Measurements from ENCODE around the gene SNED1. TPM values are rescaled to one million over a fixed set of nuclear protein-coding genes. Genes with fewer than 3 reads are reported as not detected.
A peak's percentile ranks its signal among the peaks of the same experiment; 100 is the strongest.

The SNED1 gene
- total RNA-seq, 1 donor from 2014 or later = 2.3 TPM

DNA sequence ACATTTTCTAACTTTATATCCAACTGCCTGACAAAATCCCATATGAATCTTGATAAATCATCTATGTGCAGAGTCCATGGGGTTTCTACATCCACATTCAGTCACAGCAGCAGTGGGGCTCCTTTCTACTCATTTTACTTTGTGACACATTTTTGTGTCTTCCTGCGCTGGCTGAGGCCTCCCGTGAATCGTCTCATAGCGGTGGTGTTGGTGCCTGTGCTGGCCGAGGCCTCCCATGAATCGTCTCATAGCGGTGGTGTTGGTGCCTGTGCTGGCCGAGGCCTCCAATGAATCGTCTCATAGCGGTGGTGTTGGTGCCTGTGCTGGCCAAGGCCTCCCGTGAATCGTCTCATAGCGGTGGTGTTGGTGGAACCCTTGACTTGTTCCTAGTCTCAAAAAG is 17.0 kb downstream of the SNED1 start:
- peaks cover 2% of the 10 kb centered on the region for H3K27me3 Mint-ChIP-seq (ENCODE audit: unreplicated experiment)
- H3K9me3 Mint-ChIP-seq (ENCODE audit: unreplicated experiment) = no peaks in the 10 kb centered on the region
- no peaks in the 10 kb centered on the region for H3K4me1 Mint-ChIP-seq (ENCODE audit: unreplicated experiment)
- no peak for DNase-seq (ENCODE audit: low spot score)
- H3K27ac Mint-ChIP-seq (ENCODE audit: unreplicated experiment) = no peak overlapping the region
- TF ChIP-seq, protein P1, sequence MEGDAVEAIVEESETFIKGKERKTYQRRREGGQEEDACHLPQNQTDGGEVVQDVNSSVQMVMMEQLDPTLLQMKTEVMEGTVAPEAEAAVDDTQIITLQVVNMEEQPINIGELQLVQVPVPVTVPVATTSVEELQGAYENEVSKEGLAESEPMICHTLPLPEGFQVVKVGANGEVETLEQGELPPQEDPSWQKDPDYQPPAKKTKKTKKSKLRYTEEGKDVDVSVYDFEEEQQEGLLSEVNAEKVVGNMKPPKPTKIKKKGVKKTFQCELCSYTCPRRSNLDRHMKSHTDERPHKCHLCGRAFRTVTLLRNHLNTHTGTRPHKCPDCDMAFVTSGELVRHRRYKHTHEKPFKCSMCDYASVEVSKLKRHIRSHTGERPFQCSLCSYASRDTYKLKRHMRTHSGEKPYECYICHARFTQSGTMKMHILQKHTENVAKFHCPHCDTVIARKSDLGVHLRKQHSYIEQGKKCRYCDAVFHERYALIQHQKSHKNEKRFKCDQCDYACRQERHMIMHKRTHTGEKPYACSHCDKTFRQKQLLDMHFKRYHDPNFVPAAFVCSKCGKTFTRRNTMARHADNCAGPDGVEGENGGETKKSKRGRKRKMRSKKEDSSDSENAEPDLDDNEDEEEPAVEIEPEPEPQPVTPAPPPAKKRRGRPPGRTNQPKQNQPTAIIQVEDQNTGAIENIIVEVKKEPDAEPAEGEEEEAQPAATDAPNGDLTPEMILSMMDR (IDR thresholded peaks at IDR 0.05; ENCODE audit: unreplicated experiment) = no peak
- no peaks in the 10 kb centered on the region for H3K36me3 Mint-ChIP-seq (ENCODE audit: low read depth, unreplicated experiment)
- no peak overlapping the region for H3K4me3 Mint-ChIP-seq (ENCODE audit: unreplicated experiment)

GRCh38 chr2:241017228-241017940 is 19.0 kb downstream of the SNED1 start:
- TF ChIP-seq, protein P1 (IDR thresholded peaks at IDR 0.05; ENCODE audit: unreplicated experiment) = no peak
- DNase-seq (ENCODE audit: low spot score) = no peak
- H3K27me3 Mint-ChIP-seq (ENCODE audit: unreplicated experiment) = peaks cover 2% of the 10 kb centered on the region

DNA sequence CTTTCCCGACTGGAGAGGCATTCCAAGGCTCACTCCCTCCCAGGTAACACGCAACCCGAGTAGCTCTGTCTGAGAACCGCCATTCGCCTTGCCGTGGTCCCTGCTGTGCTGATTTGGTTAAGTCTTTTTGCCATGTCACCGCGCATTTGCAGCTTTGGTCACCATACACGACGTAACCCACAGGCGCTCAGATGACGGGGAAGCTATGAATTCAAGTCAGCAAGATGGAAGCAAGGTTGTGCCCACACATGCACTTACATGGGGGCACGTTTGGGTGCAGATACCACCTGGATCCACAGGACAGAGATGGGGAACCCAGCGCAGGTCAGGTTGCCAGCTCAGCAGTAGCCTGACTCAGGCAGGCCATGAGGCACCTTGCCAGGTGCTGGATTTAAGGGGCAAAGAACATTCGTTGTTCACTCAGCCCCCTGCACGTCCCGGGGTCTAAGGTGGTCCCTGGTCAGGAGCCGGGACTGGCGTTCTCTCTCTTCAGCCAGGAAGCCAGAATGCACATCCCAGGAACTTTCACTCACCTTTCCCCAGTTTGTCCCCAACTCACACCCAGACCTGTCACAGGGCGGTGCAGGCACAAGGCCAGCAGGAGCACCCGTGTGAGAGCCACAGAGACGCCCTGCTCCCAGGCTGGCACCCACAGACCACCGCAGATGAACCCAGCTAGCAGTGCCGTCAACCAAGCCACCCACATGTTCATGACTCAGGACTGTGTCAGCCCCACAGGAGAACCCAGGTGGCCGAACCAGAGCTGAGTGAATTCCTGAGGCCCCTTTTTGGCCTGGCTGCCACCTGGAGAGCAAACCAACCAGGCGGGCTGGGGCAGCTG is 19.9 kb downstream of the SNED1 start:
- Mint-ChIP-seq H3K27ac (ENCODE audit: unreplicated experiment) (no peak overlapping the region), H3K36me3 (ENCODE audit: low read depth, unreplicated experiment) (no peaks in the 10 kb centered on the region), H3K4me3 (ENCODE audit: unreplicated experiment) (peak overlapping the region; percentile 3), H3K4me1 (ENCODE audit: unreplicated experiment) (no peaks in the 10 kb centered on the region), H3K27me3 (ENCODE audit: unreplicated experiment) (peaks cover 2% of the 10 kb centered on the region), H3K9me3 (ENCODE audit: unreplicated experiment) (no peaks in the 10 kb centered on the region)
- TF ChIP-seq, protein P1 (IDR thresholded peaks at IDR 0.05; ENCODE audit: unreplicated experiment) = no peak
- no peak for DNase-seq (ENCODE audit: low spot score)

More at GRCh38 chr2:241017228-241017940, 19.0 kb downstream of the SNED1 start:
- no peak overlapping the region for H3K27ac Mint-ChIP-seq (ENCODE audit: unreplicated experiment)
- H3K36me3 Mint-ChIP-seq (ENCODE audit: low read depth, unreplicated experiment) = no peaks in the 10 kb centered on the region
- no peaks in the 10 kb centered on the region for H3K9me3 Mint-ChIP-seq (ENCODE audit: unreplicated experiment)
- no peak overlapping the region for H3K4me3 Mint-ChIP-seq (ENCODE audit: unreplicated experiment)
- no peaks in the 10 kb centered on the region for H3K4me1 Mint-ChIP-seq (ENCODE audit: unreplicated experiment)

GRCh38 chr2:241019441-241020139 is 21.2 kb downstream of the SNED1 start:
- Mint-ChIP-seq H3K27me3 (ENCODE audit: unreplicated experiment) (peaks cover 2% of the 10 kb centered on the region), H3K9me3 (ENCODE audit: unreplicated experiment) (no peaks in the 10 kb centered on the region), H3K4me3 (ENCODE audit: unreplicated experiment) (no peak overlapping the region), H3K27ac (ENCODE audit: unreplicated experiment) (no peak overlapping the region), H3K4me1 (ENCODE audit: unreplicated experiment) (no peaks in the 10 kb centered on the region), H3K36me3 (ENCODE audit: low read depth, unreplicated experiment) (no peaks in the 10 kb centered on the region)
- TF ChIP-seq, protein P1 (IDR thresholded peaks at IDR 0.05; ENCODE audit: unreplicated experiment) = no peak
- DNase-seq (ENCODE audit: low spot score) = no peak
